GM12801 (cell line): ENCODE results near the gene SERINC2.

ENCODE experiments used
- CTCF ChIP-seq: IDR thresholded peaks from one replicate; pipeline ENCODE4 v1.5.1; 2011; ENCODE audit warnings: control low read depth; ENCODE audit not compliant: insufficient read length; ENCODE audit errors: extremely low read depth

Gene SERINC2

GRCh38 chr1:31372051-31372450 lies 41.0 kb upstream of the SERINC2 start:
- TF ChIP-seq CTCF = no peak

GRCh38 chr1:31372751-31373055 lies 40.3 kb upstream of the SERINC2 start:
- TF ChIP-seq CTCF = no peak

- no peak for TF ChIP-seq CTCF
Observed at GRCh38 chr1:31373056-31373896, 39.7 kb upstream of the SERINC2 start, which contains the start of gene FABP3. TSS of gene FABP3 (minus strand) at chr1:31373076. CDS start at chr1:31373014, 62 bp downstream.

GRCh38 chr1:31373897-31374486 lies 39.0 kb upstream of the SERINC2 start:
- TF ChIP-seq CTCF = no peak

- no peak for TF ChIP-seq CTCF
Observed at GRCh38 chr1:31374511-31375196, 38.4 kb upstream of the SERINC2 start.

- no peak for TF ChIP-seq CTCF
Observed at GRCh38 chr1:31376375-31377134, 36.5 kb upstream of the SERINC2 start.

GRCh38 chr1:31377364-31377863 lies 35.6 kb upstream of the SERINC2 start:
- no peak for TF ChIP-seq CTCF
